H1 (cell line): ENCODE data around the gene MYO5B. TPM values are rescaled to one million over a fixed set of nuclear protein-coding genes. Genes with fewer than 3 reads are reported as not detected.

Experiments used
- BACH1 ChIP-seq: IDR thresholded peaks from 2 replicates; pipeline ENCODE4 v1.6.1; 2012; ENCODE audit warnings: low read length, improper control_type of control experiment
- CBX8 ChIP-seq: fragments of 300-800, 300-1000 bp; sonication (generic); IDR thresholded peaks from 2 replicates; pipeline ENCODE4 v1.7.1; 2016; ENCODE audit warnings: low read depth, low read length, borderline replicate concordance
- CHD2 ChIP-seq: IDR thresholded peaks from 2 replicates; pipeline ENCODE4 v1.6.1; 2012; ENCODE audit warnings: low read length, improper control_type of control experiment
- JUN ChIP-seq: IDR thresholded peaks from 2 replicates; pipeline ENCODE4 v1.6.1; 2011; ENCODE audit warnings: low read depth, mild to moderate bottlenecking, improper control_type of control experiment, low read length
- JUND ChIP-seq: IDR thresholded peaks from 2 replicates; pipeline ENCODE4 v1.6.1; 2011; ENCODE audit warnings: mild to moderate bottlenecking, improper control_type of control experiment, low read length
- RAD21 ChIP-seq, 2 experiments: IDR thresholded peaks in 1 of 2; conservative IDR thresholded peaks in 1 of 2; 2 replicates each; pipeline ENCODE4 v1.6.1; 2011; ENCODE audit warnings: low read depth in 2 of 2, low read length in 2 of 2, improper control_type of control experiment in 1 of 2, inconsistent platforms in 1 of 2, mild to moderate bottlenecking in 1 of 2, moderate library complexity in 1 of 2
- polyA plus RNA-seq, 7 experiments: library from polyadenylated mRNA; depleted of rRNA in 3 of 7; stranded (reverse) in 5 of 7; unstranded in 2 of 7; fragments of >200 nt in 5 of 7; fragments of 200-250 nt in 2 of 7; gene quantifications; 1 replicate in 5 of 7; 2 replicates in 1 of 7; 4 replicates in 1 of 7; pipeline versions ENCODE4 v1.2.1 to v1.2.3, GENCODE V29; 2011 to 2013; ENCODE audit warnings: missing spikeins in 2 of 7, mixed read lengths in 2 of 7
- total RNA-seq: library from RNA; stranded (reverse); fragmentation: NEBNext Ultra II Directional; extraction: Animal tissue kit (Norgen Biotek cat#: 25700); gene quantifications from 2 replicates; pipeline ENCODE4 v1.2.1, GENCODE V29; 2021
- TF ChIP-seq, protein P1 (sequence below), 3 experiments: IDR thresholded peaks; 1 replicate in 2 of 3; 2 replicates in 1 of 3; pipeline versions ENCODE4 v1.5.1 to v1.6.1; 2011; ENCODE audit warnings: low read length in 3 of 3, mild to moderate bottlenecking in 3 of 3, inconsistent platforms in 2 of 3, low read depth in 1 of 3, moderate library complexity in 1 of 3; ENCODE audit not compliant: insufficient read depth in 1 of 3; ENCODE audit errors: control extremely low read depth in 1 of 3

MYO5B gene
- total and polyA plus RNA-seq, 2 of the 8 experiments (the other 6 are each of a cell fraction or from before 2014, with no cell fraction given): 6.4 to 7.7 TPM

DNA sequence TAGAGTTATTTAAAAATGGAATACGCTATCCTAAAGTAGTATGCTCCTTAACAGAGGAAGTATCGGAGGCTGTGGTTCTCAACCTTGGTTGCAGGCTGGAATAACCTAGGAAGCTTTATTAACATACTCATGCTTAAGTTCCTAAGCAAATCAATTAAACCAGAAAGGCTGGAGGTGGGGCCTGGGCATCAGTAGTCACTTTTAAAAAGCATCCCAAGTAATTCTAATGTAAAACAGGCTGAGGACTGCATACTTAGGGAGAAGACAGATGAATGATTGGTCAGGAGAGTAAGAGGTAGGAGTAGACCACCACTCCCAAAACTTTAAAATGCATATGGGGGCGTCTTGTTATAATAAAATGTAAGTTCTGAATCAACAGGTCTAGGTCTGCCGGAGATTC is 396.9 kb downstream of the MYO5B start (continued):
- TF ChIP-seq JUN (no peak), BACH1 (no peak), RAD21 (IDR thresholded peaks at IDR 0.05 in 1 of 2, conservative IDR thresholded peaks at IDR 0.05 in 1 of 2; ENCODE audit: low read depth in 2 of 2, low read length in 2 of 2) (no peak), JUND (no peak), CBX8 (no peak), CHD2 (no peak)
- TF ChIP-seq, protein P1, sequence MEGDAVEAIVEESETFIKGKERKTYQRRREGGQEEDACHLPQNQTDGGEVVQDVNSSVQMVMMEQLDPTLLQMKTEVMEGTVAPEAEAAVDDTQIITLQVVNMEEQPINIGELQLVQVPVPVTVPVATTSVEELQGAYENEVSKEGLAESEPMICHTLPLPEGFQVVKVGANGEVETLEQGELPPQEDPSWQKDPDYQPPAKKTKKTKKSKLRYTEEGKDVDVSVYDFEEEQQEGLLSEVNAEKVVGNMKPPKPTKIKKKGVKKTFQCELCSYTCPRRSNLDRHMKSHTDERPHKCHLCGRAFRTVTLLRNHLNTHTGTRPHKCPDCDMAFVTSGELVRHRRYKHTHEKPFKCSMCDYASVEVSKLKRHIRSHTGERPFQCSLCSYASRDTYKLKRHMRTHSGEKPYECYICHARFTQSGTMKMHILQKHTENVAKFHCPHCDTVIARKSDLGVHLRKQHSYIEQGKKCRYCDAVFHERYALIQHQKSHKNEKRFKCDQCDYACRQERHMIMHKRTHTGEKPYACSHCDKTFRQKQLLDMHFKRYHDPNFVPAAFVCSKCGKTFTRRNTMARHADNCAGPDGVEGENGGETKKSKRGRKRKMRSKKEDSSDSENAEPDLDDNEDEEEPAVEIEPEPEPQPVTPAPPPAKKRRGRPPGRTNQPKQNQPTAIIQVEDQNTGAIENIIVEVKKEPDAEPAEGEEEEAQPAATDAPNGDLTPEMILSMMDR (IDR thresholded peaks at IDR 0.05; ENCODE audit: control extremely low read depth in 1 of 3, insufficient read depth in 1 of 3, low read depth in 1 of 3, low read length in 3 of 3): no peak
